Measurements from ENCODE around the gene MB. TPM values are rescaled to one million over a fixed set of nuclear protein-coding genes. Genes with fewer than 3 reads are reported as not detected.

The MB gene
- total RNA-seq, 4 donors from 2014 or later, result 1.0 to 12.9 (median 2.5) TPM; not detected in 1

DNA sequence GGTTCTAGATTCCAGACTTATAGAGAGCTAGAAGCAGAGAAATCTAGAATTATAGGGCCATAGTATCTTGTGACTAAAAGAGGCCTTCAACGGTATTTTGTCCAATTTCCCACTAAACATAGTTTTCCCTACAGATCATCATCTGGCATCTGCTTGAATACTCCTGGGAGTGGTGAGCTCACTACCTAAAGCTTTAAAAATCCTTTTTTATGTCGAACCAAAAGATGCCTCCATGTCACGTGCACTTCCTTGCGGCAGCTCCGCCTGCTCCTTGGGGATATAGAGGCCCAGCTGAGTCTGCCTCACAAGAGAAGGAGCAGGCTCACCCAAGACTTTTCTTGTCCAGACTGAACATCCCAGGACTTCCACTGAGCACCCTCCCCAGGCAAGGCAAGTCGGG, 4.3 kb upstream of the MB start:
- Histone ChIP-seq H3K27ac (peak overlapping the region; percentile 2 to 86 (median 80)), H3K4me1 (peaks cover 6 to 48% (median 19%) of the 10 kb centered on the region in 3 donors), H3K4me3 (no peak overlapping the region), H3K27me3 (no peaks in the 10 kb centered on the region), H3K9me3 (no peaks in the 10 kb centered on the region), H3K36me3 (no peaks in the 10 kb centered on the region)
- ATAC-seq, result no peak
- TF ChIP-seq POLR2A (IDR thresholded peaks at IDR 0.05) (no peak), CTCF (IDR thresholded peaks at IDR 0.05) (no peak), EP300 (IDR thresholded peaks at IDR 0.05) (no peak), POLR2AphosphoS5 (IDR thresholded peaks at IDR 0.05) (no peak)
- WGBS, 2 donors (ENCODE audit: low coverage in 1 of 2), result 36 to 43% methylated on average over 1 to 4 of the region's 6 CpGs

- Histone ChIP-seq H3K27ac (peak overlapping the region; percentile 2 to 86 (median 80)), H3K36me3 (no peaks in the 10 kb centered on the region), H3K4me1 (peaks cover 6 to 46% (median 19%) of the 10 kb centered on the region in 3 donors), H3K27me3 (no peaks in the 10 kb centered on the region), H3K9me3 (no peaks in the 10 kb centered on the region), H3K4me3 (no peak overlapping the region)
- peak; percentile 62 for TF ChIP-seq POLR2AphosphoS5 (IDR thresholded peaks at IDR 0.05)
- no peak for TF ChIP-seq CTCF (IDR thresholded peaks at IDR 0.05)
- ATAC-seq, result peak; percentile 75
- WGBS, 2 donors (ENCODE audit: low coverage in 1 of 2), result 29 to 54% methylated on average over 8 to 10 of the region's 15 CpGs
These were observed 3.6 kb upstream of the MB start for GRCh38 chr22:35620624-35621251.

- peak overlapping the region in 2 of 4 donors; percentile 78 to 83 for H3K27ac ChIP-seq
- TF ChIP-seq POLR2A (IDR thresholded peaks at IDR 0.05) (no peak), CTCF (IDR thresholded peaks at IDR 0.05) (no peak), EP300 (IDR thresholded peaks at IDR 0.05) (no peak), POLR2AphosphoS5 (IDR thresholded peaks at IDR 0.05) (no peak)
- H3K4me3 ChIP-seq, result no peak overlapping the region
- no peaks in the 10 kb centered on the region for H3K9me3 ChIP-seq
- no peak for ATAC-seq
- H3K27me3 ChIP-seq, result no peaks in the 10 kb centered on the region
- WGBS, 2 donors (ENCODE audit: low coverage in 1 of 2), result 95 to 97% methylated on average over 3 to 6 of the region's 13 CpGs
- H3K36me3 ChIP-seq, result no peaks in the 10 kb centered on the region
- H3K4me1 ChIP-seq, result peaks cover 6 to 46% (median 19%) of the 10 kb centered on the region in 3 donors
These were observed 2.4 kb upstream of the MB start for GRCh38 chr22:35619336-35620094.

DNA sequence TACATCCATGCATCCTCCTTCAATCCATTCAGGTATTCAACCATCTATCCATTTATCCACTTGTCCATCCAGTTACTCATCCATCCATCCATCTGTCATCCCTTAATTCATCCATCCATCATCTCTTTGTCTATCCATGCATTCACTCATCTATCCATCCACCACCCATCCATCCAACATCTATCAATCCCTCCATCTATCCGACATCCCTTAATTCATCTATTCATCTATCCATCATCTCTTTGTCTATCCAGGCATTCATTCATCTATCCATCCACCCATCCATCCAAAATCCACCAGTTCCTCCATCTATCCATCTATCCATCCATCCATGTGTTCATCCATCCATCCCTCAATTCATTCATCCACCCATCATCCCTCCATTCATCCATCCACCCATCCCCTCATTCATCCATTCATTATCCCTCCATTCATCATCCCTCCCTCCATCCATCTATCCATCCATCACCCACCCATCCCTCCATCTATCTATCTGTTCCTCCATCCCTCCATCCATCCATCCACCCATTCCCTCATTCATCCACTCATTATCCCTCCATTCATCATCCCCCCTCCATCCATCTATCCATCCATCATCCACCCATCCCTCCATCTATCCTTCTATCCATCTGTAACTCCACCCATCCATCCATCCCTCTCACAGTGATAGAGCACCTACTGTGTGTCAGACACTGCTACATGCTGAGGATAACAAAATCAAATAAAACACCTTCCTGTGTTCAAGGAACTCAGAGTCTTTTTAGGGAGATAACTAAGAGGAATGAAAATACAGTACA, 1.5 kb upstream of the MB start:
- TF ChIP-seq POLR2A (IDR thresholded peaks at IDR 0.05), result no peak
- no peak for TF ChIP-seq EP300 (IDR thresholded peaks at IDR 0.05)
- TF ChIP-seq POLR2AphosphoS5 (IDR thresholded peaks at IDR 0.05), result no peak
- TF ChIP-seq CTCF (IDR thresholded peaks at IDR 0.05), result no peak
- no peaks in the 10 kb centered on the region for H3K36me3 ChIP-seq
- H3K27ac ChIP-seq, result no peak overlapping the region
- H3K9me3 ChIP-seq, result no peaks in the 10 kb centered on the region
- no peak overlapping the region for H3K4me3 ChIP-seq
- no peak for ATAC-seq
- 94 to 100% methylated on average over 1 of the region's 1 CpG for WGBS, 2 donors (ENCODE audit: low coverage in 1 of 2)
- H3K4me1 ChIP-seq, result peaks cover 6 to 43% (median 19%) of the 10 kb centered on the region in 3 donors
- no peaks in the 10 kb centered on the region for H3K27me3 ChIP-seq
